ENCODE data around the gene AP3S2. TPM values are rescaled to one million over a fixed set of nuclear protein-coding genes. Genes with fewer than 3 reads are reported as not detected.
A peak's percentile ranks its signal among the peaks of the same experiment; 100 is the strongest.

Gene AP3S2
- total and polyA plus RNA-seq, 2 of the 4 experiments (the other 2 are of a cell fraction): 12.6 to 34.1 TPM

GRCh38 chr15:89826671-89827655 lies 66.8 kb downstream of the AP3S2 start:
- Histone ChIP-seq H4K20me1 (ENCODE audit: insufficient read depth, low read length) (no peaks in the 10 kb centered on the region), H3K14ac (replicated peaks; ENCODE audit: low read depth, low read length) (no peak overlapping the region), H3K79me1 (ENCODE audit: low read depth in 1 of 2, low read length in 2 of 2) (peaks cover 0 to 6% of the 10 kb centered on the region in 2 experiments; a peak in 1 of 4 replicates), H3K27me3 (ENCODE audit: control insufficient read depth, insufficient read depth, low read length) (no peaks in the 10 kb centered on the region), H4K8ac (ENCODE audit: low read depth in 2 of 2, low read length in 2 of 2) (no peak overlapping the region), H3K4me1 (ENCODE audit: control insufficient read depth, insufficient read depth, low read length) (peaks cover 24% of the 10 kb centered on the region), H3K4me3 (ENCODE audit: insufficient read depth, low read depth, low read length) (no peak overlapping the region), H3K9ac (ENCODE audit: low read depth, low read length) (no peak overlapping the region), H2BK5ac (ENCODE audit: low read depth, low read length, poor library complexity, severe bottlenecking) (no peak overlapping the region), H4K5ac (ENCODE audit: low read depth, low read length) (no peak overlapping the region), H3K9me1 (ENCODE audit: insufficient read depth, low read length) (peaks cover 24% of the 10 kb centered on the region), H4K91ac (ENCODE audit: insufficient read depth, low read depth, low read length) (no peak overlapping the region; the same call in none of the 2 replicates), H3K23ac (ENCODE audit: low read depth, low read length) (no peak overlapping the region), H3K18ac (ENCODE audit: low read depth, low read length) (no peak overlapping the region), H2AFZ (replicated peaks; ENCODE audit: low read length, poor library complexity) (no peak overlapping the region), H2AK5ac (ENCODE audit: low read depth, low read length) (peak overlapping the region; percentile 36; the same call in 1 of the 2 replicates), H2BK120ac (ENCODE audit: low read depth, low read length) (no peak overlapping the region), H2BK15ac (ENCODE audit: low read depth, low read length) (no peak overlapping the region), H2AK9ac (replicated peaks; ENCODE audit: low read depth, low read length, poor library complexity) (peak overlapping the region; percentile 31), H3K4me2 (ENCODE audit: low read depth, low read length) (no peak overlapping the region), H3K56ac (ENCODE audit: extremely low read depth, insufficient read depth, low read length) (no peak overlapping the region), H3K36me3 (ENCODE audit: control insufficient read depth, insufficient read depth, low read length) (no peaks in the 10 kb centered on the region), H2BK20ac (ENCODE audit: low read depth, low read length) (no peak overlapping the region), H3K27ac (ENCODE audit: insufficient read depth, low read length) (no peak overlapping the region), H3K9me3 (ENCODE audit: control insufficient read depth, insufficient read depth, low read length) (no peaks in the 10 kb centered on the region), H3K4ac (ENCODE audit: low read depth, low read length) (peak overlapping the region; percentile 35; the same call in 1 of the 2 replicates)
- dilution Hi-C loops (cut with HindIII; ENCODE audit: low sequenced_read_pairs, unreplicated experiment): no loop called here
- no peak for ATAC-seq (ENCODE audit: low read depth)
- intact Hi-C loops (cut with micrococcal nuclease): no loop called here
- POLR2A ChIA-PET (ENCODE audit: unreplicated experiment): no interaction called here
- no TSS peak for BruUV-seq (replicated peaks)
- WGBS, 2 experiments (ENCODE audit: extremely low coverage in 2 of 2, insufficient read length in 1 of 2): 95% methylated on average over 5 of the region's 13 CpGs; no CpG with 5 or more reads in 1 of the 2 experiments
- TF ChIP-seq MXI1 (IDR thresholded peaks at IDR 0.05; ENCODE audit: borderline replicate concordance, low read depth, low read length) (no peak), RCOR1 (IDR thresholded peaks at IDR 0.05; ENCODE audit: insufficient replicate concordance, low read length) (no peak), CEBPB (IDR thresholded peaks at IDR 0.05; ENCODE audit: low read depth, low read length) (0 out of 2 replicates have a peak, but pooled peaks have one; percentile 17)
- CTCF ChIA-PET: no interaction called here
- in situ Hi-C loops (cut with MboI; ENCODE audit: low sequenced_read_pairs): no loop called here
- DNase-seq: no peak
